Measurements from ENCODE around the gene ZNF678.
"Not testable (repeated sequence)": the region's sequence is repeated elsewhere in the genome, so short reads cannot be mapped to it uniquely, and the experiment has no call there.

The ZNF678 gene

DNA sequence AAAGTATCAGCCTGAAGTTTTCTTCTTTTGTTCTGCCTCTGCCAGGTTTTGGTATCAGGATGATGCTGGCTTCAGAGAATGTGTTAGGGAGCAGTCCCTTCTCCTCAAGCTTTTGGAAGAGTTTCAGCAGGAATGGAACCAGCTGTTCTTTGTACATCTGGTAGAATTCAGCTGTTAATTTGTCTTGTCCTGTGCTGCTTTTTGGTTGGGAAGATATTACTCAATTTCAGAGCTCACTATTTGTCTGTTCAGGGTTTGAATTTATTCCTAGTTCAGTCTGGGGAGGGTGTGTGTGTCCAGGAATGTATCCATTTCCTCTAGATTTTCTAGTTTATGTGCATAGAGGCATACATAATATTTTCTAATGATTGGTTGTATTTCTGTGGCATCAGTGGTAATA lies 12.8 kb downstream of the ZNF678 start:
- no peak overlapping the region for H3K4me3 ChIP-seq (replicated peaks; ENCODE audit: low read depth, low read length)
- DNase-seq (ENCODE audit: low read depth): peak; percentile 16
- TF ChIP-seq, protein P1, sequence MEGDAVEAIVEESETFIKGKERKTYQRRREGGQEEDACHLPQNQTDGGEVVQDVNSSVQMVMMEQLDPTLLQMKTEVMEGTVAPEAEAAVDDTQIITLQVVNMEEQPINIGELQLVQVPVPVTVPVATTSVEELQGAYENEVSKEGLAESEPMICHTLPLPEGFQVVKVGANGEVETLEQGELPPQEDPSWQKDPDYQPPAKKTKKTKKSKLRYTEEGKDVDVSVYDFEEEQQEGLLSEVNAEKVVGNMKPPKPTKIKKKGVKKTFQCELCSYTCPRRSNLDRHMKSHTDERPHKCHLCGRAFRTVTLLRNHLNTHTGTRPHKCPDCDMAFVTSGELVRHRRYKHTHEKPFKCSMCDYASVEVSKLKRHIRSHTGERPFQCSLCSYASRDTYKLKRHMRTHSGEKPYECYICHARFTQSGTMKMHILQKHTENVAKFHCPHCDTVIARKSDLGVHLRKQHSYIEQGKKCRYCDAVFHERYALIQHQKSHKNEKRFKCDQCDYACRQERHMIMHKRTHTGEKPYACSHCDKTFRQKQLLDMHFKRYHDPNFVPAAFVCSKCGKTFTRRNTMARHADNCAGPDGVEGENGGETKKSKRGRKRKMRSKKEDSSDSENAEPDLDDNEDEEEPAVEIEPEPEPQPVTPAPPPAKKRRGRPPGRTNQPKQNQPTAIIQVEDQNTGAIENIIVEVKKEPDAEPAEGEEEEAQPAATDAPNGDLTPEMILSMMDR (IDR thresholded peaks at IDR 0.05; ENCODE audit: low read length, missing control alignments): no peak

DNA sequence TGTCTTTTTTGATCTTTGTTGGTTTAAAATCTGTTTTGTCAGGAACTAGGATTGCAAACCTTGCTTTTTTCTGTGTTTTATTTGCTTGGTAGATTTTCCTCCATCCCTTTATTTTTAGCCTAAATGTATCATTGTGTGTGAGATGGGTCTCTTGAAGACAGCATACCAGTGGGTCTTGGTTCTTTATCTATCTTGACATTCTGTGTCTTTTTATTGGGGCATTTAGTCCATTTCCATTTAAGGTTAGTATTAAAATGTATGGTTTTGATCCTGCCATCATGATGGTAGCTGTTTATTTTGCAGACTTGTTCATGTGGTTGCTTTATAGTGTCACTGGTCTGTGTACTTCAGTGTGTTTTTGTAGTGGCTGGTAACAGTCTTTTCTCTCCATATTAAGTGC lies 14.1 kb downstream of the ZNF678 start:
- no peak for DNase-seq (ENCODE audit: low read depth)
- no peak overlapping the region for H3K4me3 ChIP-seq (replicated peaks; ENCODE audit: low read depth, low read length)
- TF ChIP-seq, protein P1 (IDR thresholded peaks at IDR 0.05; ENCODE audit: low read length, missing control alignments): no peak

DNA sequence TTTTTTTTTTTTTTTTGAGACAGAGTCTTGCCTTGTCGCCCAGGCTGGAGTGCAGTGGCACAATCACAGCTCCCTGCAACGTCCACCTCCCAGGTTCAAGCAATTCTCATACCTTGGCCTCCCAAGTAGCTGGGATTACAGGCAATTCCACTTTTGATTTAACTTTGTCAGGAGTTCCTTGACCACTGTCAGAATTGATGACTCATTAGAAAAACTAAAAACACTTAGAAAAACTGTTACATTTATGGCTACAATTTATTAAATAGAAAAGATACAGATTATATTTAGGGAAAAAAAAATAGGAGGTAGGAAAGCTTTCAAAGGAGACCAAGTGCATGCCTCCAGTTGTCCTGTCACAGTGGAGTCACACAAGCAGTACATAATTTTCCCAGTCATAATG lies 20.0 kb downstream of the ZNF678 start:
- TF ChIP-seq, protein P1 (IDR thresholded peaks at IDR 0.05; ENCODE audit: low read length, missing control alignments): no peak
- H3K4me3 ChIP-seq (replicated peaks; ENCODE audit: low read depth, low read length): no peak overlapping the region
- DNase-seq (ENCODE audit: low read depth): no peak

DNA sequence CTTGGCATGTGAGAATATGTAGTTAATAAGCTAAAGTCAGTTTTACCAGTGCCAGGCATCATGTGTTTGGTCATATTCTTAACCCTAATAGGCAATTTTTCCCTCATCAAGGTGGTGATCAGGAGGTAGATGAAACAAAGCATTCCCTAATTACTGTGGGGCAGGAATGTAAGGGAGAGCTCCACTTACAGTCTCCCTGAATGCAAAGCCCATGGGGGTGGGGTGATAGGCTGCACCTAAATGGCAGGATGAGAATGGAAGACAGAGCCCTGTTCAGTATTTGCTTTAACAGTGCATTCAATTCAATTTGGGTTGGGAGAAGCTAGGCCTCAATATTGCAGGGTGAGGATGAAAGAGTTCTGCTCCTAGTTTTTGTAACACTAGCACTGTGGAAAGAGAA lies 23.4 kb downstream of the ZNF678 start:
- H3K4me3 ChIP-seq (replicated peaks; ENCODE audit: low read depth, low read length): no peak overlapping the region
- TF ChIP-seq, protein P1 (IDR thresholded peaks at IDR 0.05; ENCODE audit: low read length, missing control alignments): no peak
- no peak for DNase-seq (ENCODE audit: low read depth)

DNA sequence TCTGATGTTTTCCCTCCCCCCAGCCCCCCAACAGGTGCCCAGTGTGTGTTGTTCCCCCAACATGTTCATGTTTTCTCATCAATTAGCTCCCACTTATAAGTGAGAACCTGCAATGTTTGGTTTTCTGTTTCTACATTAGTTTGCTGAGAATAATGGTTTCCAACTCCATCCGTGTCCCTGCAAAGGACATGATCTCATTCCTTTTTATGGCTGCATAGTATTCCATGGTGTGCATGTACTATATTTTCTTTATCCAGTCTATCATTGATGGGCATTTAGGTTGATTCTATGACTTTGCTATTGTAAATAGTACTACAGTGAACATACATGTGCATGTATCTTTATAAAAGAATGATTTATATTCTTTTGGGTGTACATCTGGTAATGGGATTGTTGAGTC lies 24.6 kb downstream of the ZNF678 start:
- no peak overlapping the region for H3K4me3 ChIP-seq (replicated peaks; ENCODE audit: low read depth, low read length)
- TF ChIP-seq, protein P1 (IDR thresholded peaks at IDR 0.05; ENCODE audit: low read length, missing control alignments): no peak
- no peak for DNase-seq (ENCODE audit: low read depth)

DNA sequence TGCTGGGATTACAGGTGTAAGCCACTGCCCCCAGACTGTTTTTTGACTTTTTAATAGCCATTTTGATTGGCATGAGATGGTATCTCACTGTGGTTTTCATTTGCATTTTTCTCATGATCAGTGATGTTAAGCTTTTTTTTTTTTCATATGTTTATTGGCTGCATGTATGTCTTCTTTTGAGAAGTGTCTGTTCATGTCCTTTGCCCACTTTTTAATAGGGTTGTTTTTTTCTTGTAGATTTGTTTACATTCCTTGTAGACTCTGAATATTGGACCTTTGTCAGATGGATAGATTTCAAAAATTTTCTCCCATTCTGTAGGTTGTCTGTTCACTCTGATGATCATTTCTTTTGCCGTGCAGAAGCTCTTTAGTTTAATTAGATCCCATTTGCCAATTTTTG lies 25.4 kb downstream of the ZNF678 start:
- DNase-seq (ENCODE audit: low read depth); H3K4me3 ChIP-seq (replicated peaks; ENCODE audit: low read depth, low read length): not testable (repeated sequence)

DNA sequence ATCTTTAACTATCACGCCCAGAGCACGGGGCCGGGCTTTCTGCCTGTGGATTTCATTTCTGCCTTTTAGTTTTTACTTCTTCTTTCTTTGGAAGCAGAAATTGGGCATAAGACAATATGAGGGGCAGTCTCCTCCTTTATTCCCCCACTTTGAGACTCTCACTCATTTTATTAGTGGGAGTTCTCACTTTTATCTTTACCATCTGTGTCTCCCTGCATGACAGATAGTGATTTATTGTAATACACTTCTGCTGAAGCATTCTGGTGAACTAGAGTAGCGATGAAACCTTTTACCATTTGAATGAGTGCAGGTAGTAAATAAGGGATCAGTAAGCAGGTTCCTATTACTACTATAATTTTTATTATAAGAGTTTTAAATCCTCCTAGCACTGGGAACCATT lies 26.4 kb downstream of the ZNF678 start:
- DNase-seq (ENCODE audit: low read depth); H3K4me3 ChIP-seq (replicated peaks; ENCODE audit: low read depth, low read length): not testable (repeated sequence)

DNA sequence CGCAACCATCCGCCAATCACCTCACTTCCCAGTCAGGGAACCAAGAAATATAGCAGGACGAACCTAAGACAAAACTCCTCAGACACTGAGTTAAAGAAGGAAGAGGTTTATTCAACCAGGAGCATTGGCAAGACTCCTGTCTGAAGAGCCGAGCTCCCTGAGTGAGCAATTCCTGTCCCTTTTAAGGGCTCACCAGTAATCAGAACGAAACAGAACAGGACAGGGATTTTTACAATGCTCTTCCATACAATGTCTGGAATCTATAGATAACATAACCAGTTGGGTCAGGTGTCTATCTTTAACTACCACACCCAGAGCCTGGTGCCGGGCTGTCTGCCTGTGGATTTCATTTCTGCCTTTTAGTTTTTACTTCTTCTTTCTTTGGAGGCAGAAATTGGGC lies 32.9 kb downstream of the ZNF678 start:
- not testable (repeated sequence) for H3K4me3 ChIP-seq (replicated peaks; ENCODE audit: low read depth, low read length); DNase-seq (ENCODE audit: low read depth)

DNA sequence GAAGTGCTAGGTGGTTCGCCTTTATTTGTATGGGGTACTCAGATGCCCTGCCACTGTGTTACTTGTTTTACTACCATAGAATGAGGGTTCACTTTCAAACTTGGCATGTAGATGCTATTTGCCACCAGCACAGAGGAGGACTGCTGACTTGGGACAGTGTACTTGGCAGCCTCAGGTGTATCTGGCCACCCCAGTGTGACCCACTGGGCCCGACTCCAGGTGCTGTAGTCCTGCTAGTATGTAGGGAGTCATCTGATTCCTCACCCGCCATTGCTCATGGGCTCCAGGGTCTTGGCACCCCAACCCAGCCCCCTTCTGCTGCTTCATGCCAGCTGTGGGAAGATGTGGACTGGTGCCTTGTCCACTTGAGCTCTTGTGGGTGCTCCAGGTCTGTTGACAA lies 40.0 kb downstream of the ZNF678 start:
- DNase-seq (ENCODE audit: low read depth): no peak
- TF ChIP-seq, protein P1 (IDR thresholded peaks at IDR 0.05; ENCODE audit: low read length, missing control alignments): no peak
- H3K4me3 ChIP-seq (replicated peaks; ENCODE audit: low read depth, low read length): no peak overlapping the region

Measured in fibroblast of pulmonary artery (primary cell).